Esophagus squamous epithelium (tissue), 4 donors: Measurements from ENCODE around the gene UBD.

Source experiments
- CTCF ChIP-seq, 6 experiments: fragments of 450-650 bp in 4 of 6; fragments of 200-600 bp in 2 of 6; sonication (generic) in 2 of 6; IDR thresholded peaks; one replicate each; pipeline ENCODE4 v1.5.1; 2016 to 2019; ENCODE audit warnings: antibody characterized with exemption in 6 of 6, mild to moderate bottlenecking in 4 of 6, moderate library complexity in 4 of 6
- POLR2A ChIP-seq, 4 donors: fragments of 450-650 bp; IDR thresholded peaks; one replicate each; pipeline ENCODE4 v1.6.1; 2017; ENCODE audit warnings: antibody characterized with exemption in 4 of 4, mild to moderate bottlenecking in 4 of 4, moderate library complexity in 3 of 4

DNA sequence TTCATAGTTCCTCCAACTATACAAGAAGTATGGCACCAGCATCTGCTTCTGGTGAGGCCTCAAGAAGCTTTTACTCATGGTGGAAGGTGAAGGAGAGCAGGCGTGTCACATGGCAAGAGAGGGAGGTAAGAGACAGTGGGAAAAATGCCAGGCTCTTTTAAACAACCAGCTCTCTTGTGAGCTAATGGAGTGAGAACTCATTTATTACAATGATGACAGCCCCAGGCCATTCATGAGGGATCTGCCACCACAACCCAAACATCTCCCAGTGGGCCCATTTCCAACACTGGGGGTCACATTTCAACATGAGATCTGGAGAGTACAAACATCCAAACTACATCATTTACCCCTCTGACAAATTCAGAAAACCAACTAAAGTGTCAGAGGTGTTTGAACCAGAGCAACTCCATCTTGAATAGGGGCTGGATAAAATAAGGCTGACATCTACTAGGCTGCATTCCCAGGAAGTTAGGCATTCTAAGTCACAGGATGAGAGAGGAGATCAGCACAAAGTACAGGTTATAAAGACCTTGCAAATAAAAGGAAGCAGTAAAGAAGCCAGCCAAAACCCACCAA is 2.2 kb upstream of the UBD start:
- TF ChIP-seq CTCF (IDR thresholded peaks at IDR 0.05) (no peak), POLR2A (IDR thresholded peaks at IDR 0.05) (no peak)
